LNCaP clone FGC (cell line): ENCODE data around the gene CNGA4.

ENCODE experiments used
- DNase-seq: peaks from one replicate; pipeline ENCODE4 v3.0.0-alpha.2; 2011; ENCODE audit warnings: low read depth
- H3K4me3 ChIP-seq: 2 replicates; pipeline ENCODE4 v1.5.1; 2011; ENCODE audit warnings: mild to moderate bottlenecking, low read depth, low read length, control low read depth
- TF ChIP-seq, protein P1 (sequence below): IDR thresholded peaks from 2 replicates; pipeline ENCODE4 v1.5.1; 2012; ENCODE audit warnings: mild to moderate bottlenecking; ENCODE audit not compliant: control insufficient read depth, insufficient read depth; ENCODE audit errors: extremely low read depth

Gene CNGA4

DNA sequence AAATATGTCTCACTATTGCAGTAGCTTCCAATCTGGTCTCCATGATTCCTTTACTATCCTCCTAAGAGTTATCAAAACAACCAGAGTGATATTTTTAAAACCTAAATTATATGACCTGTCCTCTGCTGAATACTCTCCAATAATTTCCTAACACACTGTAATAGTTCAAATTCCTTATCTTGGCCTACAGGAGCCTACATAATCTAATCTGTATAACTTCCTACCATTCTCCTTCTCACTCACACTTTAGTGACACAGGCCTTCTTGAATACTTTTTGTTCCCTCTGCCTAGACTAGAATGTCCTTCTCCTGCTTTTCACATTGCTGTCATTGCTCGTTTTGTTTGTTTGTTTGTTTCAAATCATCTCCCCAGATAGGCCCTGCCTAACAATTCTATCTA lies 13.9 kb upstream of the CNGA4 start:
- no peak for DNase-seq
- TF ChIP-seq, protein P1, sequence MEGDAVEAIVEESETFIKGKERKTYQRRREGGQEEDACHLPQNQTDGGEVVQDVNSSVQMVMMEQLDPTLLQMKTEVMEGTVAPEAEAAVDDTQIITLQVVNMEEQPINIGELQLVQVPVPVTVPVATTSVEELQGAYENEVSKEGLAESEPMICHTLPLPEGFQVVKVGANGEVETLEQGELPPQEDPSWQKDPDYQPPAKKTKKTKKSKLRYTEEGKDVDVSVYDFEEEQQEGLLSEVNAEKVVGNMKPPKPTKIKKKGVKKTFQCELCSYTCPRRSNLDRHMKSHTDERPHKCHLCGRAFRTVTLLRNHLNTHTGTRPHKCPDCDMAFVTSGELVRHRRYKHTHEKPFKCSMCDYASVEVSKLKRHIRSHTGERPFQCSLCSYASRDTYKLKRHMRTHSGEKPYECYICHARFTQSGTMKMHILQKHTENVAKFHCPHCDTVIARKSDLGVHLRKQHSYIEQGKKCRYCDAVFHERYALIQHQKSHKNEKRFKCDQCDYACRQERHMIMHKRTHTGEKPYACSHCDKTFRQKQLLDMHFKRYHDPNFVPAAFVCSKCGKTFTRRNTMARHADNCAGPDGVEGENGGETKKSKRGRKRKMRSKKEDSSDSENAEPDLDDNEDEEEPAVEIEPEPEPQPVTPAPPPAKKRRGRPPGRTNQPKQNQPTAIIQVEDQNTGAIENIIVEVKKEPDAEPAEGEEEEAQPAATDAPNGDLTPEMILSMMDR, result no peak
- H3K4me3 ChIP-seq, result no peak overlapping the region

DNA sequence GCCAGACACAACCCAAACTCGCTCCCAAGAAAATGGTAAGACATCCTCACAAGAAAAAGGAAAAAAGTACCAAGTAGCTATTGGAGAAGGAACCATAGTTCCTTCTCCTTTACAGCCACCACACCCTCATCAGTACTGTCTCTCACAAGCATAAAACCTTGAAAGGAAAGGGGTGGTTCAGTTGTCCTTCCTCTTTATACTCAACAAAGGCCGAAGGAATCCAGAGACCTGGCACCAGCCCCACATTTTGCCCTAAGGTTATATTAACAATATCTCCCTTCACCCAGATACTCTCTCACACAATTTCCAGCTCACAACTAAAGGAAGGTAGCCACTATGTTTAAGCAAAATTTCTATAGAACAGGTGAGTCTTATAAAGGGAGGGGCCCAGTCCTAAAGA lies 13.0 kb upstream of the CNGA4 start:
- no peak overlapping the region for H3K4me3 ChIP-seq
- DNase-seq, result no peak
- TF ChIP-seq, protein P1, result no peak

DNA sequence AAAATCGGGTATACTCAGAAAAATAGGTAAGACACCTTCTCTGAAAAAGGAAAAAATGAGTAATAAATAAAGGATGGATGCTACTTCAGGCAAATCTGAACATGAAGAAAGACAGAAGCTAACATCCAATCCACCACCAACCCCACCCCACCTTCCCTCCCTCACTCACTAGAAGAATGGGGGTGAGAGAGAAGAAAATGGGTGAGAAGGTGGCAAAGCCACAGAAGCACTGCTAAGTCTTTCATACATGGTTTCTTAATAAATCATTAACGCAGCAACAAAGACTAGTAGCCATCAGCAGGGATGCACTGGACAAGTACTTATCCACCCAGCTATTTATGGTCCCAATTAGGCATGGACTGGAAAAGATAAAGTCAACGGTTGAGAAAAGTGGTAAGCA lies 10.4 kb upstream of the CNGA4 start:
- no peak overlapping the region for H3K4me3 ChIP-seq
- TF ChIP-seq, protein P1, result no peak
- no peak for DNase-seq

DNA sequence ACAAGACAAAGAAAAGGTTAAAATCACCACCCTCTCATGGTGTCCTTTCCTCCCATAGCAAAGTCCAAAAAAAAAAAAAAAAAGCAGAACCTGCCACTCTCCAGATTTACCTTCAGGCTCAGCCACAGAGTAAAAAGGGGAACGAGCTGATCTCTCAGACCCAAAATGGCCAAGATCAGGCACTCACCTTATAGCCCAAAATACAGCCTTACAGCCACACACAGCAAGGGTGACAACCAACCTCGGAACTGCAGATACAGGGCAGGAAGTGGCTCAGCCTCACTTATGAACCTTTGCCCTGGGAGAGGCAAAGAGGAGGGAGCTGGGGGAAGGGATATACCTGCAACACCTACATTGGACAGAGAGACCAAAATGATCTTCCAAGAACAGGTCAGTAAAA lies 9.0 kb upstream of the CNGA4 start:
- TF ChIP-seq, protein P1, result no peak
- H3K4me3 ChIP-seq, result no peak overlapping the region
- no peak for DNase-seq

DNA sequence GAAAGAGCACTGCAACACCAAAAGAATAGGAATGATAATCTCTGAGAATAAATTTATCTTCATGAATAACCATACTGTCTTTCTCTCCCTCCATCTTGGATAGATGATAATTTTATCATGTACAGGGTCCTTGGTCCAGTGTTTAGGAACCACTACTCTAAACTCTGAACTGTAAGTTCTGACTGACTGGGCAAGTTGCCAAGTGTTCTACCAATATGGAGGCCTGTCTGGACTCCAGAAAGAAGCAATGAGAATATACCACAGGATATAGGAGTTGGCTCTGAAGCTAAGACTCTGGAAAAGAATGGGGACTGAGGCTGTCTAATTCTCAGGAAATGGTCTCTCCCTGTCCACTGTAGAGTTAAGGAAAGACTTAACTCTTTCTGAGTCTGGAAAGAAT lies 6.0 kb upstream of the CNGA4 start:
- no peak for DNase-seq
- peak overlapping the region; percentile 91 for H3K4me3 ChIP-seq
- TF ChIP-seq, protein P1, result no peak

DNA sequence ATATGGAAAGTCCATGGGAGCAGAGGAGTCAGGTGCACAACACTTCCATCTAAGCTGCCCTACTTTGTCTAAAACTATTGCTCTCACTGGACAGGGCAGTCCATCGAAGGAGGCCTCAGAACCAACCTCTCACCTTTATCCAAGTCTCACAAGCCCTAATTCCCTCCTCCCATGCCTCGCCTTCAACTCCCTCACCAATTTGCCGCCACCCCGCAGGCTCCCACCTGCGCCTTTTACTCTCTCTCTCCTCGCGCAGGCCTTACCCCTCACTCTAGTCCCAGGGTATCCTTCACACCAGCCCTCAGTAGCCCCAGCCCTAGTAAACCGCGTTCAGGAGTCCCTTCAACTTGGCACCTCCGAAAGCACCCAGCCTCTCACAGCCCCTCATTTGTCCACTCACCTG lies 4.9 kb upstream of the CNGA4 start:
- H3K4me3 ChIP-seq, result peak overlapping the region; percentile 91
- TF ChIP-seq, protein P1, result no peak
- no peak for DNase-seq

DNA sequence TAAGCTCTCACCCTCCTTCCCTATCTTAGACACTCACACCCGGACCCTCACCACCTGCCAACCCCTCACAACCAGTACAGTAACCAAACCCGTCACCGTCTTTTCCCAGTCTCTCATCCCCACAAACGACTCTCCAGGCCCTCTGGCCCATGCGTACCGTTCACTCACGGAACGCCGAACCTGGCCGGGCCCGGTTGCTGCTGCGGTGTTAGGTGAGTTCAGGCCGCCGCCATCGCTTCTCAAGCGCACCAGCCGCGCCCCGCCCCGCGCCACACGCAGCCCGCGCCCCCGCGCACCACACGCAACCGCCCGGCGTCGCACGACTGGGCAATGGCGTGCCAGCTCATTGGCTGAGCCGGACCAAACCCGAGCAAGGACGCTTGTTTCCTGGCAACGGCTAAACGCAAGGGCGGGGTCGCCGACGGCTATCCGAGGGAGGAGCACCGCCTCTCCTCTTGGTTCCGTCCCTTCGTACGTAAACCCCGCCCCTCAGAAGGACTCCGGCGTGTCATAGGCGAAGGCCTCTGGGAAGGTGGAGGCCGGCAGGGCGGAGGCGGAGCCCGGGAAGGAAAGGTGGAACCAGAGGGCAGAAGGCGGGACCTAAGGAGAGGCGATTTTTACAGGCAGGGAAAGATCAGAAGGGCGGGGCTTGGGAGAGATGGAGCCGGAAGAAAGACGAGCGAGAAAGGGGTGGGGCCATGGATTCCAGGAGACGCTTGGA lies 4.3 kb upstream of the CNGA4 start, which contains the start of gene FHIP1B:
Gene FHIP1B, minus strand, starts transcription at position 250 of the 721 bp plus-strand sequence. CDS start 10,120 bp downstream, outside the sequence.
- H3K4me3 ChIP-seq, result peak within 1 kb of the TSS; percentile 91
- TF ChIP-seq, protein P1, result no peak
- peak; percentile 99 for DNase-seq
